ENCODE data around the gene NAALADL2. TPM values are rescaled to one million over a fixed set of nuclear protein-coding genes. Genes with fewer than 3 reads are reported as not detected.
"Not testable (repeated sequence)": the region's sequence is repeated elsewhere in the genome, so short reads cannot be mapped to it uniquely, and the experiment has no call there.

NAALADL2 gene
- total RNA-seq, 1 donor from 2014 or later, result 1.6 TPM

DNA sequence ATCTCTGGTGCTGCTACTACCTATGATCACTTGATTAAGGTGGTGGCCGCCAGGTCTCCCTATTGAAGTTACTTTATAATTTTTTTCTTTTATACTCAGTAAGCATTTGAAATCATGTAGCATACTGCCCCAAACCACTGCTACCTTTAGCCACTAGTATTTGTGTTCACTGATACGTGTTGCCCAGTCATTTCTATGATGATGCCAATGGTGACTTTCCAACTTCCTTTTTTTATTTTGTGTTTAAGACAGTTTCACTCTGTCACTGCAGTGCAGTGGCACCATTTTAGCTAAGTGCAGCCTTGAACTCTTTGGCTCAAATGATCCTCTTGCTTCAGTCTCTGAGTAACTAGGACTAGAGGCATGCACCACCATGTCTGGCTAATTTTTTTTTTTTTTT is 598.2 kb downstream of the NAALADL2 start:
- no peak overlapping the region for H3K27ac Mint-ChIP-seq (ENCODE audit: unreplicated experiment)
- H3K27me3 Mint-ChIP-seq (ENCODE audit: unreplicated experiment), result no peaks in the 10 kb centered on the region
- no peaks in the 10 kb centered on the region for H3K4me1 Mint-ChIP-seq (ENCODE audit: low read depth, unreplicated experiment)
- TF ChIP-seq CTCF (IDR thresholded peaks at IDR 0.05; ENCODE audit: partially characterized antibody, unreplicated experiment), result no peak
- no peak overlapping the region for H3K4me3 Mint-ChIP-seq (ENCODE audit: unreplicated experiment)
- H3K9me3 Mint-ChIP-seq (ENCODE audit: unreplicated experiment), result no peaks in the 10 kb centered on the region
- DNase-seq, result no peak
- no peaks in the 10 kb centered on the region for H3K36me3 Mint-ChIP-seq (ENCODE audit: unreplicated experiment)

GRCh38 chr3:175460849-175461399 is 601.8 kb downstream of the NAALADL2 start:
- not testable (repeated sequence) for H3K27me3 Mint-ChIP-seq (ENCODE audit: unreplicated experiment); H3K4me3 Mint-ChIP-seq (ENCODE audit: unreplicated experiment); H3K36me3 Mint-ChIP-seq (ENCODE audit: unreplicated experiment); DNase-seq; H3K27ac Mint-ChIP-seq (ENCODE audit: unreplicated experiment); H3K9me3 Mint-ChIP-seq (ENCODE audit: unreplicated experiment); H3K4me1 Mint-ChIP-seq (ENCODE audit: low read depth, unreplicated experiment)

GRCh38 chr3:175464362-175464761 is 605.2 kb downstream of the NAALADL2 start:
- TF ChIP-seq CTCF (IDR thresholded peaks at IDR 0.05; ENCODE audit: partially characterized antibody, unreplicated experiment), result no peak

DNA sequence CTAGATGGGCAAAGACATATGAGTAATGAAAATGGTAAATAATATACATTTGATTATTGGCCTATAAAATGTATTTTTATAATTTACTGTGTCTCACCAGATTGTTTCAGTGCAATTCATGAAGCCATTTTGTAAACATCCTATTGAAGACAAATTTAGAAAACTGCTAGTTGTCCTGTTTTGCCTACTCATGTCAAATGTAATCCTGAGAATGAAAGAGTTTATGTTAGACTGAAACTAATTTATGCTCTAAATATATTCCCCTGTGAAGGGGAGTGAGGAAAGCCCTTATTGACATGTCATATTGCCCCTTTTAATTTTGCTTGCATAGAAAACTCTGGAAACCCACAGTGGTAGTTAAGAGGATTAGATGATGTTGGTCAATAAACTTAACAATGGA is 610.0 kb downstream of the NAALADL2 start:
- no peaks in the 10 kb centered on the region for H3K4me1 Mint-ChIP-seq (ENCODE audit: low read depth, unreplicated experiment)
- H3K27ac Mint-ChIP-seq (ENCODE audit: unreplicated experiment), result no peak overlapping the region
- H3K4me3 Mint-ChIP-seq (ENCODE audit: unreplicated experiment), result no peak overlapping the region
- H3K9me3 Mint-ChIP-seq (ENCODE audit: unreplicated experiment), result no peaks in the 10 kb centered on the region
- H3K27me3 Mint-ChIP-seq (ENCODE audit: unreplicated experiment), result peaks cover 2% of the 10 kb centered on the region
- TF ChIP-seq CTCF (IDR thresholded peaks at IDR 0.05; ENCODE audit: partially characterized antibody, unreplicated experiment), result no peak
- no peaks in the 10 kb centered on the region for H3K36me3 Mint-ChIP-seq (ENCODE audit: unreplicated experiment)
- no peak for DNase-seq

More at GRCh38 chr3:175464362-175464761, 605.2 kb downstream of the NAALADL2 start:
- no peak overlapping the region for H3K27ac Mint-ChIP-seq (ENCODE audit: unreplicated experiment)
- no peaks in the 10 kb centered on the region for H3K4me1 Mint-ChIP-seq (ENCODE audit: low read depth, unreplicated experiment)
- DNase-seq, result no peak
- peaks cover 2% of the 10 kb centered on the region for H3K27me3 Mint-ChIP-seq (ENCODE audit: unreplicated experiment)
- H3K9me3 Mint-ChIP-seq (ENCODE audit: unreplicated experiment), result no peaks in the 10 kb centered on the region
- H3K4me3 Mint-ChIP-seq (ENCODE audit: unreplicated experiment), result no peak overlapping the region
- no peaks in the 10 kb centered on the region for H3K36me3 Mint-ChIP-seq (ENCODE audit: unreplicated experiment)

DNA sequence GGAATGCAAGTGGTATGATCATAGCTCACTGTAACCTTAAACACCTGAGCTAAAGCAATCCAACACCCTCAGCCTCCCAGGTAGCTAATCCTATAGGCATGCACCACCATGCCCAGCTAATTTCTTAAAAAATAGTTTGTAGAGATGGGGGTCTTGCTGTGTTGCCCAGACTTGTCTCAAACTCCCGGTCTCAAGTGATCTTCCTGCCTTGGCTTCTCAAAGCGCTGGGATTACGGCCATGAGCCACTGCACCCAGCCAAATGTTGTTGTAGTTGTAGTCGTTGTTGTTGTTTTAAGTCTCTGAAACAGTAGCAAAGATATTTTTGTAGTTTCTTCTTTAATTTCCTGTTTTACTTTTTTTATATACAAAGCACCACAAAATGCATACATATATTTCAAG is 616.6 kb downstream of the NAALADL2 start:
- Mint-ChIP-seq H3K9me3 (ENCODE audit: unreplicated experiment) (no peaks in the 10 kb centered on the region), H3K27ac (ENCODE audit: unreplicated experiment) (no peak overlapping the region), H3K4me3 (ENCODE audit: unreplicated experiment) (no peak overlapping the region), H3K27me3 (ENCODE audit: unreplicated experiment) (no peaks in the 10 kb centered on the region), H3K4me1 (ENCODE audit: low read depth, unreplicated experiment) (no peaks in the 10 kb centered on the region), H3K36me3 (ENCODE audit: unreplicated experiment) (no peaks in the 10 kb centered on the region)
- DNase-seq, result no peak
- TF ChIP-seq CTCF (IDR thresholded peaks at IDR 0.05; ENCODE audit: partially characterized antibody, unreplicated experiment), result no peak

Measured in glutamatergic neuron (in vitro differentiated cells).